D341Med (cell line): ENCODE results near the gene BTG4.

Experiments used
- DNase-seq: peaks from one replicate; pipeline ENCODE4 v3.0.0; 2012; ENCODE audit warnings: low spot score

Gene BTG4

DNA sequence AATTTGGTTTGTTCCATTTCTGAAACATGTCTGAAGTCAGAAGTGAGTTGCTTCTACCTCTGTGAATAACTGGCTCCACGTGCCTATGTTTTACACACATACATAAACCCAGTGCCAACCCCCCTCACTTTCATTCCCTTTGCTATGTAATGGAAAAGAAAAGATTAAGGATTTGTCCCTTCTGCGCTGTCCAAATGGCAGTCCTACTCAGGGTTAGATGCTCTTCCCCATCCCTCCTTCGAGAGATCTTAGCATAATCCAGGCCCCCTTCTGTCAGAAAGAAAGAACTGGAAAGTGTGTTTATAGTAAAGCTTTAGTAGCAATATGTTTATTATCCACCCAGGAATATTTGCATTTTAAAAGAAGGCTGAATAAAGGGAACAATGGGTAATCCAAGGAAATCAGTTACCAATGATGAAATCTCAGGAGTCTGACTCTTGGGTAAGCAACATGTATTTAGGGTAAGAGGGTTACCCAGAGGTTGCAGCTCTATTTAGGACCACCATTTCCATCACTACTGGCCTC lies 25.2 kb upstream of the BTG4 start:
- no peak for DNase-seq

DNA sequence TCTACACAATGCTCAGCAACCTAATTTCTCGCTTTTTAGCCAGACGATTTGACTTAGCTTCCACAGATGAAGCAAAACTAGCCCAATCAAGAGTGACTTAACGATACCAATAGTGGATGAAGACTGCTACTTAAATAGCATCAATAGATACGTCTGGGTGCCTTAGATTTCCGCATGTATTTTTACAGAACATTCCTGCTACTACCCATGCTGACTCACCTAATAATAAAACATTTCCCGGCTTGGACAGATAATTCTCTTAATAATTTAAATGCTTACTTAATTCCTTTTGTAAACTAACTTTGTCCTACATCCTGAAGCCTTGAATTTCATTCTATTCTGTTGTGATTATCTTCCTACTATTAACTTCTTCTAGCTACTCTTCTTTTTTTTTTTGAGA lies 23.1 kb upstream of the BTG4 start:
- DNase-seq = no peak

GRCh38 chr11:111532365-111532709 lies 20.2 kb upstream of the BTG4 start:
- DNase-seq = no peak

DNA sequence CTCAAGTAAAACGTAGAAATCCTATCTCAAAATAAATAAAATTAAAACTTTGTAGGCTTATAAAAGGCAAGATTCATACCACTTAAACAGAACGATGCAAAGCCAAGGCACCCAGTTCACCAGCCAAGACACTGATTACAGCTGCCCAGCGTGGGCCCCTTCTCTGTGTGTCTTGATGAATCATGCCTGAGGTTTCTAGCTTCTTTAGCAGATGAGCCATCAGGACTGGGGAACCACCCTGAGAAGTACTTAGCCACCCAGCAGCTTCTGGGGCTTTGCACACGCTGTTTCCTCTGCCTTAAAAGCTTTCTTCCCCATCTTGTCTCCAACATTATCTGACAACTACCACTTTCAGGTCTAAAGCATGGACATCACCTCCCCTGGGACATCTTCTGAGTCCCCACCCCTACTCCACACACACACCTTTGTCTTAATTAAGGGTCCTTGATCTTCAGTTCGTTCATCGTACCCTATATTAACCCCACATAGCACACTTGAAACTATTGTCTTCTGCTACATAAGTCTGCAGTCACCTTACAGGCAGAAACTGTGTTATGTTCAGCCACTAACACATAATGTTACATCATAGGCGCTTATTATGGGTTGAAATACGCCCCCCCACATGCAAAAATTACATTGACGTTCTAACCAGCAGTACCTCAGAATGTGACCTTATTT lies 19.6 kb upstream of the BTG4 start:
- no peak for DNase-seq

- DNase-seq = no peak
These were observed 18.9 kb upstream of the BTG4 start for GRCh38 chr11:111531136-111531535.

DNA sequence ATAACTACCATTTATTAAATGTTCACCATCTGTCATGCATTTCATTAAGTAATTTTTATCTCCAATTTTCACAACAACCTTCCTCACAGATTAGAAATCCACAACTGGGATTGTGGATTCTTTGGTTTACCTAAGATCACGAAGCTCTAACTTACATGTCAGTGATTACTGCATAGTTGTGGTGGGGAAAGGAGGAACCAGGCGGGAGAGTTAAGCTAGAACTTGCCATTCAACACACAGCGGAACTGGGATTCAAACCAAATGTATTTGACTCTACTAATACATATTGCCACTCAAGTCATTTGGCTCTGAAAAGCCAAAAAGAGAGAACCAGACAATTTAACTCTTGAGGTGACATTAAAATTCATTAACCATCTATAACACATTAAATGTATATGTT lies 17.9 kb upstream of the BTG4 start:
- DNase-seq = no peak

DNA sequence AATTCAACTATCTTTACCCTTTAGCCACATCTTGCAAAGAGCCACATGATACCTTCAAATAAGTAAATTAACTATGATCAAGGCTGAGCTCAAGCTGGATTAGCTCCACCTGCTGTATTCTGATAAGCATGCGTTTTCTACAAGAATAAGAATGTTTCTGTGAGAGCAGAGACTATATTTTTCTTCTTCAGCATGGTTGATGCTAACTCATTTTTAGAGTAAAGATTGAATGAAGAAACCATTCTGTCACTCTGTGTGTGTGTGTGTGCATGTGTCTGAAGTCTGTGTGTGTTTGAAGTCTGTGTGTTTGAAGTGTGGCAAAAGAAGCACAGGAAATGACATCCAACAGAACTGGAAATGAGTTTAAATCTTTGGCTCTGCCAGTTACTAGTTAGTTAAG lies 16.4 kb upstream of the BTG4 start:
- no peak for DNase-seq

DNA sequence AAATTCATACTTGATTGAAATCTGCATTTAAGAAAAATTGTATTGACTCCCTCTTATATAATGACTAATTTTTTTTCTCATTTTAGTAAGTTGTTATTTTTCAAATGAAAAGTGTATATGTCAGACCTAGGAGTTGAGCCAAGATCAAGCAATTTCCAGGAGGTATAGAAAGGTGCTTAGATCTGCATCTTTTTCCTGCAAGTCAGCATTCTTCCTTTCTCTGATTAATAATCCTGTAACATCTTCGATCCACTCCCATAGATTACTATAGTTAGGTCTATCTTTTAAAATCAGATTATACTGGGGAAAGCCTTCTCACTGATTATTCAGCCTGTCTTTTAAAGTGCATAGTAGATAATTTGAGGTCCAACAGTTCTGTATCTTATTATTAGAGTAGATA lies 15.1 kb upstream of the BTG4 start:
- DNase-seq = no peak

- no peak for DNase-seq
These were observed 14.3 kb upstream of the BTG4 start for GRCh38 chr11:111526501-111526900.

DNA sequence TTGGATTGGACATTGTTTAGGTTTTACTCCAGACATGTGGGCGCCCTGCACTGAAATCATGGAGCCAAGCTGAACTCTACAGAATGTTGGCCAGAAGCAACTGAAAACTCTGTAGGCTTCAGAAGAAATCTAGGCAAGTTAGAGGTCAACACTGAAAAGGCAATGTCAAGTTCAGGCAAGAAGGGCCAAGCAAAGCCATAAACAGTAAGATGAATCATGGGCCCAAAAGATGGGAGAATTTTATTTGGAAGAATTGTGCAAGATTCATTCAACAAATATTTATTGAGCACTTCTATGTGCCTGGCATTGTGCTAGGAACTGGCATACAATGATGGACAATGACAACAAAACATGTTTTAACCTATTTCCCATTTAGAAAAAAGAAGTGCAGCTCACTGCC lies 13.3 kb upstream of the BTG4 start:
- no peak for DNase-seq

- DNase-seq = no peak
These were observed 11.9 kb upstream of the BTG4 start for GRCh38 chr11:111524056-111524455.

GRCh38 chr11:111523343-111523742 lies 11.2 kb upstream of the BTG4 start:
- DNase-seq = no peak

- no peak for DNase-seq
These were observed 10.2 kb upstream of the BTG4 start for GRCh38 chr11:111522426-111522825.

GRCh38 chr11:111521135-111521534 lies 8.9 kb upstream of the BTG4 start:
- DNase-seq = no peak

DNA sequence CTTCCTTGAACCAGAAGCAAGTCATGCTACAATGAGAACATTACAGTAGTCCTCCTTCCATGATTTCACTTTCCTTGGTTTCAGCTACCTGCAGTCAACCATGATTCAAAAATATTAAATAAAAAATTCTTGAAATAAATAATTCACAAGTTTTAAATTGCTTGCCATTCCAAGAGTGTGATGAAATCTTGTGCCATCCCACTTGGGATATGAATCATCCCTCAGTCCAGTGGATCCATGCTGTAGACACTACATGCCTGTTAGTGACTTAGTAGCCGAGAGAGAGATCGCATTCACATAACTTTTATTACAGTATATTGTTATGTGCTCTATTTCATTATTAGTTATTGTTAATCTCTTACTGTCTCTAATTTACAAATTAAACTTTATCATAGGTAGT lies 8.4 kb upstream of the BTG4 start:
- no peak for DNase-seq

- DNase-seq = no peak
These were observed 6.5 kb upstream of the BTG4 start for GRCh38 chr11:111518668-111519067.

- DNase-seq = no peak
These were observed 3.4 kb upstream of the BTG4 start for GRCh38 chr11:111515591-111515990.

DNA sequence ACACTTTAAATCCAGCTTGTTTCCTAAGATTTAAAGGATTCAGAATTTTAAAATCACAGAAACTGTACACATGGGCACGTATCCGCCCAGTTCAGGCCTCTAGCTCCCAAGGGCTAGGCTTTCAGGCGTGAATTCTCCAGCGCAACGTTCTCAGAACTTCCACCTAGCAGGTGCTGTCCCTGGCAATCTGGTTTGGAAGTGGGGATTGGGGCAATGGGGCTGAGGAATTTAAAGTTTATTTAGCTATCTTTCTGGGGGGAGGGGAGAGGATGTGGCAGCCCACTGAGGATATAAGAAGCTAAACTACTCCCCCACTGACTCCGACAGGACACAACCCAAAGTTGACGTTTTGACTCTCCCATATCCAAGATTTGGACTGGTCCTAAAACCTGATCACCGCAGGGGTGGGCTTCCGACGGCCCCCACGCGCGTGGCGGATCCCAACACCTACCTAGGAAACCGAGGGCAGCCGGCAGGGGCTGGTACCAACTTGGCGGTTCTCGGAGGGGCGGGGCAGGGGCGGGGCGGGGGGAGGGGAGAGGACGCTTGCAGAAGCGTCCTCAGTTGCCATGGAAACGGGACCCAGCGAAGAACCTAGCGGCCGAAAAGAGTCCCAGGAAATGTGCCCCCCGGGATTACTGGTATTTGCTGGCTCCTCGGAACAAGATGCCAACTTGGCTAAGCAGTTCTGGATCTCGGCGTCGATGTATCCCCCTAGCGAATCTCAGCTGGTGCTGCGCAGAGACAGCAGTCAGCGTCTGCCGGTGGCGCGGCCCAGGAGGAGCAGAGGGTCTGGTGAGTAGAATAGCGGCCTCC lies 2.2 kb upstream of the BTG4 start, which contains the start of gene HOATZ:
HOATZ (plus strand) TSS at position 563 of the 816 bp plus-strand sequence; CDS start at position 570, 7 bp downstream.
- no peak for DNase-seq

- no peak for DNase-seq
These were observed 1.0 kb upstream of the BTG4 start for GRCh38 chr11:111513240-111513605.

DNA sequence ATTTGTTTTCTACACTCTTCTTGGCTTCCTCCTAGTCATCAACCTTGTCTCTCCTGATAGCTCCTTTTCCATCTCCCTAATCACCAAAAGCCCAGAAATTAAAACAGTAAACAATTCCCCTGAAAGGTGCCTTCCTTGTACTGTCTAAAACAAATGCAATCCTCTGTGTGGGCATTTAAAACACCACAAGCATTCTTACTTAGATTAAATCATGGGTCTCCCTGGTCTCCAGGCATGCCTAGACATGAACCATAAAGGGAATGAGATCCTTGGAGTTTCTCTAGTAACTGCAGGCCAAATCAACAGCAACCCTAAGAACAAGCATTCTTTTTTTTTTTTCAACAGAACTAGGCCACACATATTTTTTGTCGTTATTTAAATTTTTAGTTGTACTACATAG lies 1.9 kb downstream of the BTG4 start:
- DNase-seq = no peak

- no peak for DNase-seq
These were observed 9.6 kb downstream of the BTG4 start for GRCh38 chr11:111502611-111503010.

- no peak for DNase-seq
These were observed 11.7 kb downstream of the BTG4 start for GRCh38 chr11:111500481-111500880.

DNA sequence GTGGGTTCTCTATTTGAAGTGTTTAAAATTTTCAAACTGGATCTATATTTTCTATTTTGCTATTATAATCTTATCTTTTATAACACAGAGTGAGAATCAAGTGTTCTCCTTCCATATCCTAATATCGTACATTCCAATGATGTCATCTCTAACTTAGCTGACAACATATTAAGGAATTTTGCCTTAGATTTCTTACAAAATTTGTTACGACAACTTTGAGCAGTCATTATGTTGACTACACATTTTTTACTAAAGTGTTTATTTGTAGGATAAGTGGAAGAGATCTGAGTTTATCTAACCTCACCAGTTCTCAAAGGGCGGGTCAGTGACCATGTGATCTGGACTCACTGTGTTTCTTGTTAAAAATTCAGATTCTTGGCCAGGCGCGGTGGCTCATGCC lies 12.7 kb downstream of the BTG4 start:
- DNase-seq = no peak

GRCh38 chr11:111494040-111494439 lies 18.1 kb downstream of the BTG4 start:
- DNase-seq = no peak
